ENCODE measurements around the gene ORC1. TPM values are rescaled to one million over a fixed set of nuclear protein-coding genes. Genes with fewer than 3 reads are reported as not detected.

ORC1 gene
- total RNA-seq, 1 donor from 2014 or later, result 4.7 TPM

DNA sequence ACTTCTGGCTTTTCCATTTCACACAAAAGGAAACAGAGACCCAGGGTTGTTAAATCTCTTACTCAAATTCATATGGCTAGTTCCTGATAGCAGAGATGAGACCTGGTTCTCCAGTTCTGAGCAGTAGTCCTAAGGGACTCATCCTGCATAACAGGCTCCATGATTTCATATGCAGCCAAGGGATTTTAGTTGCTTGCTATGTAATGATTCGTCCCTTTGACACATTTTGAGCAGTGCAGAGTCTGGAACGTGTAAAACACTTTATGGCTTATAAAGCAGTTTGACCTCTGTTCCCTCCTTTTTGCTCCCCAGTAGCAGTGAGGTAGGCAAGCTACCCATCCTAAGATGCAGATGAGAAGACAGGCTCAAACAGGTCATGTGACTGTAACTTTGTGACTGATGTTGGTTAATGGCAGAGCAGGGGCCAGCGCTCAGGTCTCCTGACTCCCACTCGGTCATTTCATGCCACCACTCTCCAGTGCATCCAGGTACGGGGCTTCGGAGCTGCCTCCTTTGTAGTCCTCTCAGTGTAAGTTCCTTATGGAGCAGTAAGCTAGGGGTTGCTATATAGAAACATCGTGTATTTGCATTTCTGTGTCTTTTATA, 62.5 kb downstream of the ORC1 start:
- no peaks in the 10 kb centered on the region for H3K4me1 Mint-ChIP-seq
- DNase-seq (ENCODE audit: low spot score in 2 of 2, unreplicated experiment in 2 of 2), result no peak
- no peak overlapping the region for H3K4me3 Mint-ChIP-seq
- H3K36me3 Mint-ChIP-seq, result peaks cover 25% of the 10 kb centered on the region
- TF ChIP-seq, protein P1, sequence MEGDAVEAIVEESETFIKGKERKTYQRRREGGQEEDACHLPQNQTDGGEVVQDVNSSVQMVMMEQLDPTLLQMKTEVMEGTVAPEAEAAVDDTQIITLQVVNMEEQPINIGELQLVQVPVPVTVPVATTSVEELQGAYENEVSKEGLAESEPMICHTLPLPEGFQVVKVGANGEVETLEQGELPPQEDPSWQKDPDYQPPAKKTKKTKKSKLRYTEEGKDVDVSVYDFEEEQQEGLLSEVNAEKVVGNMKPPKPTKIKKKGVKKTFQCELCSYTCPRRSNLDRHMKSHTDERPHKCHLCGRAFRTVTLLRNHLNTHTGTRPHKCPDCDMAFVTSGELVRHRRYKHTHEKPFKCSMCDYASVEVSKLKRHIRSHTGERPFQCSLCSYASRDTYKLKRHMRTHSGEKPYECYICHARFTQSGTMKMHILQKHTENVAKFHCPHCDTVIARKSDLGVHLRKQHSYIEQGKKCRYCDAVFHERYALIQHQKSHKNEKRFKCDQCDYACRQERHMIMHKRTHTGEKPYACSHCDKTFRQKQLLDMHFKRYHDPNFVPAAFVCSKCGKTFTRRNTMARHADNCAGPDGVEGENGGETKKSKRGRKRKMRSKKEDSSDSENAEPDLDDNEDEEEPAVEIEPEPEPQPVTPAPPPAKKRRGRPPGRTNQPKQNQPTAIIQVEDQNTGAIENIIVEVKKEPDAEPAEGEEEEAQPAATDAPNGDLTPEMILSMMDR (IDR thresholded peaks at IDR 0.05; ENCODE audit: unreplicated experiment), result no peak
- H3K27me3 Mint-ChIP-seq (ENCODE audit: low read depth), result no peaks in the 10 kb centered on the region
- no peak overlapping the region for H3K27ac Mint-ChIP-seq
- H3K9me3 Mint-ChIP-seq, result no peaks in the 10 kb centered on the region

DNA sequence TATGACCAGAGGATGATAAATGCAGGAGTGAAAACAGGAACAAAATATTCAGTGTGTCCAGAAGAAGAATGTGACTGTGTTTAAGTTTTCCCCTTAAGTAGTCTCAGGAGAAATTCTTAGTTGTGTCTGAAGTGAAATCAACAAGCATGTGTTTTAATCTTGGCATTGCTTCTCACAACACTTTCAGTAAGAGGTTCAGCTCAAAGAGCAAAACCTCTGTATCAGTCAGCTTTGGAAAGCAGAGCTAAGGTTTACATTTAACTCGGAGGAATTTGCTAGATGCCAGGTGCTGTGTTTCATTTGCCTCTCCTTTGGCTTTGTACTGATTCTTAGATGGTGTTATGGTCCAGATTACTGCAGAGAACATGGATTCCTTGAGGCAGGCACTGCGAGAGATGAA, 66.8 kb downstream of the ORC1 start:
- DNase-seq (ENCODE audit: low spot score in 2 of 2, unreplicated experiment in 2 of 2), result no peak
- H3K9me3 Mint-ChIP-seq, result no peaks in the 10 kb centered on the region
- no peaks in the 10 kb centered on the region for H3K4me1 Mint-ChIP-seq
- no peak overlapping the region for H3K4me3 Mint-ChIP-seq
- TF ChIP-seq, protein P1 (IDR thresholded peaks at IDR 0.05; ENCODE audit: unreplicated experiment), result no peak
- peaks cover 33% of the 10 kb centered on the region for H3K36me3 Mint-ChIP-seq
- H3K27me3 Mint-ChIP-seq (ENCODE audit: low read depth), result no peaks in the 10 kb centered on the region
- no peak overlapping the region for H3K27ac Mint-ChIP-seq

DNA sequence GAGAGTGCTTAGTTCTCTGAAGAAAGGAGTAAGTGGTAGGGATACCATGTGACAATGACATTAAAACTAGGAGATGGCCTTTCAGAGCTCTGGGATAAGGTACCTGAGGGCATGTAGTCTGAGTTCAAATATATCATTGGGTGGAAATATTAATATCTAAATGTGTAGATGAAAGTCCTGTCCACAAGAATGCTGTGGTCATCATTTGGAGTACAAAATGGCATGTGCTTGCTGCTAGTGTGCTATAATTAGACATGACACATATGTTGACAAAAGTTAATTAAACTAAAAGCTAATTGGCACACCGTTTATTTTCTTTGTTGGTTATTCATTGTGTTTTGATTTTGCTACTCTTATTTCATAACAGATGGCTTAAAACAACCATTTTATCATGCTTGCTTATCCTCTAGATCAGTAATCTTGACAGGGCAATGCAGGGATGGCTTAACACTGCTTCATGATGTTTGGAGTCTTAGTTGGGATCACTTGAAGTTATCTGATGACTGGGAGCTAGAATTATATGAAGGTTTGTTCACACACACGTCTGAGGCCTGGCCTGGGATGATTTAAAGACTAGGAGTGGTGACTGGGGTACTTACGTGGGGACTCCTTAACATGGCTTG, 69.2 kb downstream of the ORC1 start:
- DNase-seq (ENCODE audit: low spot score in 2 of 2, unreplicated experiment in 2 of 2), result no peak
- no peak overlapping the region for H3K4me3 Mint-ChIP-seq
- no peaks in the 10 kb centered on the region for H3K27me3 Mint-ChIP-seq (ENCODE audit: low read depth)
- no peak overlapping the region for H3K27ac Mint-ChIP-seq
- H3K4me1 Mint-ChIP-seq, result no peaks in the 10 kb centered on the region
- H3K9me3 Mint-ChIP-seq, result no peaks in the 10 kb centered on the region
- peaks cover 33% of the 10 kb centered on the region for H3K36me3 Mint-ChIP-seq
- TF ChIP-seq, protein P1 (IDR thresholded peaks at IDR 0.05; ENCODE audit: unreplicated experiment), result no peak

DNA sequence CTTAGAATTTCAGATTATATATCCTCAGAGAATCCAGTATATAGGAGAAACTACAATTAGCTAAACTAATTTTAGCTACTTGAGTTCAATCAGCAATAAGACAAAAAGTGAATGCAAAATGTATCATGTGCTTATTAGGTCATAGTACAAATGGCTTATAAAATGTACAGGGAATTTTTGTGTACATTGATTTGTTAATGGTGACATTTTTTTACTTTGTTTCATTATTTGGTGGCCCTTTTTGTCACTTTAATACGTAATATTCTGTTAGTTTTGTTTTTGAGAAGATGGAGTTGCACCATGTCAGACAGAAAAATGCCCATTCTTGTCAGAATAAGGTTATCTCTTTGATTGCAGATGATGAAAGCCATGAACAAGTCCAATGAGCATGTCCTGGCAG, 71.8 kb downstream of the ORC1 start:
- TF ChIP-seq, protein P1 (IDR thresholded peaks at IDR 0.05; ENCODE audit: unreplicated experiment), result no peak
- Mint-ChIP-seq H3K4me1 (no peaks in the 10 kb centered on the region), H3K27me3 (ENCODE audit: low read depth) (no peaks in the 10 kb centered on the region), H3K4me3 (no peak overlapping the region), H3K36me3 (peaks cover 24% of the 10 kb centered on the region), H3K9me3 (no peaks in the 10 kb centered on the region), H3K27ac (no peak overlapping the region)
- no peak for DNase-seq (ENCODE audit: low spot score in 2 of 2, unreplicated experiment in 2 of 2)

DNA sequence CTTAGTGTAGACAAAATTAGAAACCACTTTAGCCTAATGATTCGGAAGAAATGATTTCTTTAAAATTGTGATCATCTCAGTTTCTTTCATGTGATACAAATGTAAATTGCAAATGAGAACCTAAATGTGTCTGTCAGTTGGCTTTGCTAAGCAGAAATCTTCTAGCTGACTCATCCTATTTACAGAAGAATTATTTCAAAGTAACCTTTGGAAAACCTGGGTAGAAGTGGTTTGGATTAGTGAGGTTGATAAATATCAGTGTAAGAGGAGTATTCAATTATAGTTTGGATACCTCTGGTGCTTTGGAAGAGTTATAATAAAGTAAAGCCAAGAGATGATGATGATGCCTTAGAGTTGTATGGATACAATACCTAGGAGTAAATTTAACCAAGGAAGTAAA, 75.6 kb downstream of the ORC1 start:
- TF ChIP-seq, protein P1 (IDR thresholded peaks at IDR 0.05; ENCODE audit: unreplicated experiment), result no peak
- no peaks in the 10 kb centered on the region for H3K4me1 Mint-ChIP-seq
- no peaks in the 10 kb centered on the region for H3K27me3 Mint-ChIP-seq (ENCODE audit: low read depth)
- no peak overlapping the region for H3K4me3 Mint-ChIP-seq
- no peak overlapping the region for H3K27ac Mint-ChIP-seq
- no peak for DNase-seq (ENCODE audit: low spot score in 2 of 2, unreplicated experiment in 2 of 2)
- no peaks in the 10 kb centered on the region for H3K9me3 Mint-ChIP-seq
- peaks cover 14% of the 10 kb centered on the region for H3K36me3 Mint-ChIP-seq

All from mesothelial cell of epicardium (in vitro differentiated cells).